ENCODE data around the gene ADGRB3. TPM values are rescaled to one million over a fixed set of nuclear protein-coding genes. Genes with fewer than 3 reads are reported as not detected.

The ADGRB3 gene
- total RNA-seq, 4 donors from 2014 or later, result 0.30 to 0.94 (median 0.35) TPM

GRCh38 chr6:69180361-69181067, 545.4 kb downstream of the ADGRB3 start:
- WGBS, 2 donors, result 70 to 78% methylated on average over 7 of the region's 7 CpGs
- intact Hi-C loops (cut with DNase I; ENCODE audit: low total_unique reads), result no loop called here
- TF ChIP-seq POLR2A (IDR thresholded peaks at IDR 0.05) (no peak), CTCF (IDR thresholded peaks at IDR 0.05) (no peak)
- no peak for DNase-seq (ENCODE audit: low spot score in 2 of 2)
- no peak overlapping the region for H3K4me3 ChIP-seq (ENCODE audit: low read depth, poor library complexity, severe bottlenecking)

GRCh38 chr6:69181964-69182363, 546.9 kb downstream of the ADGRB3 start:
- WGBS, 2 donors, result 80 to 81% methylated on average over 3 of the region's 3 CpGs
- intact Hi-C loops (cut with DNase I; ENCODE audit: low total_unique reads), result no loop called here
- no peak for TF ChIP-seq CTCF (IDR thresholded peaks at IDR 0.05)
- TF ChIP-seq POLR2A (IDR thresholded peaks at IDR 0.05), result no peak
- DNase-seq (ENCODE audit: low spot score in 2 of 2), result no peak
- H3K4me3 ChIP-seq (ENCODE audit: low read depth, poor library complexity, severe bottlenecking), result no peak overlapping the region

GRCh38 chr6:69185276-69185675, 550.2 kb downstream of the ADGRB3 start:
- no peak for DNase-seq (ENCODE audit: low spot score in 2 of 2)
- no peak overlapping the region for H3K4me3 ChIP-seq (ENCODE audit: low read depth, poor library complexity, severe bottlenecking)
- TF ChIP-seq POLR2A (IDR thresholded peaks at IDR 0.05) (no peak), CTCF (IDR thresholded peaks at IDR 0.05) (no peak)
- 83 to 86% methylated on average over 3 of the region's 3 CpGs for whole genome bisulfite sequencing, 2 donors
- intact Hi-C loops (cut with DNase I; ENCODE audit: low total_unique reads), result no loop called here

DNA sequence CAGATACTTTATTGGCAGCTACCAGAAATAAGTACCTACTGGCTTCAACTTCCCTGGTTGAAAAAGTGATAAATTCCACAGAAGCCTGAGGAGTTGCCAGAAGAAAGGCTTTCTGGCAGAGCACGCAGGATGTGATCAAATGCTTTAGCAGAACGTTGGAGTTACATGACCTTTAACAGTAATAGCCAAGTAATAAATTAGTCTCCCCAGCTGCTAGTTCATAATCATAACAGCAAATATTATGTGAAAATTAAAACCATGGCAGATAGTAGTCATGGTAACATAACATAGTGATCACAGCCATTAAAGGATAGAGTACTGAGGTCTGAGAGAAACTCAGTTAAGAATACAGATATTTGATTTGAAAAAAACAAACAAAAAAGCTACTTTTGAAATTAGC, 567.7 kb downstream of the ADGRB3 start:
- TF ChIP-seq CTCF (IDR thresholded peaks at IDR 0.05), result no peak
- no peak for TF ChIP-seq POLR2A (IDR thresholded peaks at IDR 0.05)
- 11 to 12% methylated on average over 2 of the region's 2 CpGs for WGBS, 2 donors
- no peak for DNase-seq (ENCODE audit: low spot score in 2 of 2)
- no peak overlapping the region for H3K4me3 ChIP-seq (ENCODE audit: low read depth, poor library complexity, severe bottlenecking)
- intact Hi-C loops (cut with DNase I; ENCODE audit: low total_unique reads), result no loop called here

GRCh38 chr6:69216127-69216526, 581.0 kb downstream of the ADGRB3 start:
- WGBS, 2 donors, result 18 to 22% methylated on average over 1 of the region's 1 CpG
- DNase-seq (ENCODE audit: low spot score in 2 of 2), result no peak
- TF ChIP-seq POLR2A (IDR thresholded peaks at IDR 0.05) (no peak), CTCF (IDR thresholded peaks at IDR 0.05) (no peak)
- intact Hi-C loops (cut with DNase I; ENCODE audit: low total_unique reads), result no loop called here
- H3K4me3 ChIP-seq (ENCODE audit: low read depth, poor library complexity, severe bottlenecking), result no peak overlapping the region

- DNase-seq (ENCODE audit: low spot score in 2 of 2), result no peak
- WGBS, 2 donors, result 63 to 68% methylated on average over 2 of the region's 2 CpGs
- intact Hi-C loops (cut with DNase I; ENCODE audit: low total_unique reads), result no loop called here
- no peak overlapping the region for H3K4me3 ChIP-seq (ENCODE audit: low read depth, poor library complexity, severe bottlenecking)
- no peak for TF ChIP-seq CTCF (IDR thresholded peaks at IDR 0.05)
- no peak for TF ChIP-seq POLR2A (IDR thresholded peaks at IDR 0.05)
Observed at GRCh38 chr6:69217343-69217742, 582.3 kb downstream of the ADGRB3 start.

Measured in lower leg skin (tissue), 4 donors.